ENCODE measurements around the gene PACSIN2.

The PACSIN2 gene

GRCh38 chr22:42946546-42947198 lies 68.3 kb downstream of the PACSIN2 start:
- no peak overlapping the region for H3K4me2 ChIP-seq (ENCODE audit: low read length)
- H3K36me3 ChIP-seq (ENCODE audit: control insufficient read depth, low read length) = 0 out of 2 replicates have a peak, but pooled peaks cover 6% of the 10 kb centered on the region

GRCh38 chr22:42945736-42946135 lies 69.2 kb downstream of the PACSIN2 start:
- Histone ChIP-seq H3K9me3 (ENCODE audit: control insufficient read depth, insufficient read depth, low read length) (no peaks in the 10 kb centered on the region), H3K36me3 (ENCODE audit: control insufficient read depth, low read length) (0 out of 2 replicates have a peak, but pooled peaks cover 6% of the 10 kb centered on the region), H3F3A (ENCODE audit: control insufficient read depth, insufficient read depth) (no peaks in the 10 kb centered on the region; the same call in 1 of the 2 replicates), H3K27ac (ENCODE audit: low read depth, low read length) (no peak overlapping the region), H3K4me2 (ENCODE audit: low read length) (no peak overlapping the region), H3K27me3 (ENCODE audit: control insufficient read depth, low read length) (no peaks in the 10 kb centered on the region), H3K79me2 (ENCODE audit: control insufficient read depth, low read length) (peaks cover 57% of the 10 kb centered on the region), H4K20me1 (ENCODE audit: control insufficient read depth, insufficient read depth, low read depth, low read length) (peaks cover 22% of the 10 kb centered on the region), H3K4me1 (ENCODE audit: control insufficient read depth, low read length) (no peaks in the 10 kb centered on the region), H3K9me2 (replicated peaks; ENCODE audit: control insufficient read depth, low read length) (no peaks in the 10 kb centered on the region), H3K4me3 (ENCODE audit: low read length) (no peak overlapping the region)
- no peak for TF ChIP-seq CTCF (IDR thresholded peaks at IDR 0.05; ENCODE audit: low read depth, low read length, poor library complexity, severe bottlenecking)

More at GRCh38 chr22:42946546-42947198, 68.3 kb downstream of the PACSIN2 start:
- H3F3A ChIP-seq (ENCODE audit: control insufficient read depth, insufficient read depth) = no peaks in the 10 kb centered on the region
- no peak overlapping the region for H3K4me3 ChIP-seq (ENCODE audit: low read length)
- H3K27ac ChIP-seq (ENCODE audit: low read depth, low read length) = no peak overlapping the region
- H3K9me3 ChIP-seq (ENCODE audit: control insufficient read depth, insufficient read depth, low read length) = no peaks in the 10 kb centered on the region
- TF ChIP-seq CTCF (IDR thresholded peaks at IDR 0.05; ENCODE audit: low read depth, low read length, poor library complexity, severe bottlenecking) (no peak), EZH2phosphoT487 (IDR thresholded peaks at IDR 0.05; ENCODE audit: borderline replicate concordance, low read length) (no peak)
- no peaks in the 10 kb centered on the region for H3K9me2 ChIP-seq (replicated peaks; ENCODE audit: control insufficient read depth, low read length)
- no peaks in the 10 kb centered on the region for H3K4me1 ChIP-seq (ENCODE audit: control insufficient read depth, low read length)
- H3K79me2 ChIP-seq (ENCODE audit: control insufficient read depth, low read length) = peaks cover 63% of the 10 kb centered on the region
- H4K20me1 ChIP-seq (ENCODE audit: control insufficient read depth, insufficient read depth, low read depth, low read length) = peaks cover 22% of the 10 kb centered on the region
- H3K27me3 ChIP-seq (ENCODE audit: control insufficient read depth, low read length) = no peaks in the 10 kb centered on the region

- no peaks in the 10 kb centered on the region for H3K9me2 ChIP-seq (replicated peaks; ENCODE audit: control insufficient read depth, low read length)
- TF ChIP-seq CTCF (IDR thresholded peaks at IDR 0.05; ENCODE audit: low read depth, low read length, poor library complexity, severe bottlenecking) (no peak), EZH2phosphoT487 (IDR thresholded peaks at IDR 0.05; ENCODE audit: borderline replicate concordance, low read length) (no peak)
- H3K79me2 ChIP-seq (ENCODE audit: control insufficient read depth, low read length) = peaks cover 53% of the 10 kb centered on the region
- no peaks in the 10 kb centered on the region for H3K27me3 ChIP-seq (ENCODE audit: control insufficient read depth, low read length)
- H3K9me3 ChIP-seq (ENCODE audit: control insufficient read depth, insufficient read depth, low read length) = no peaks in the 10 kb centered on the region
- H3K4me3 ChIP-seq (ENCODE audit: low read length) = no peak overlapping the region
- peaks cover 22% of the 10 kb centered on the region for H4K20me1 ChIP-seq (ENCODE audit: control insufficient read depth, insufficient read depth, low read depth, low read length)
- 0 out of 2 replicates have a peak, but pooled peaks cover 6% of the 10 kb centered on the region for H3K36me3 ChIP-seq (ENCODE audit: control insufficient read depth, low read length)
- H3K4me1 ChIP-seq (ENCODE audit: control insufficient read depth, low read length) = no peaks in the 10 kb centered on the region
- H3F3A ChIP-seq (ENCODE audit: control insufficient read depth, insufficient read depth) = no peaks in the 10 kb centered on the region; the same call in 1 of the 2 replicates
- H3K27ac ChIP-seq (ENCODE audit: low read depth, low read length) = no peak overlapping the region
- H3K4me2 ChIP-seq (ENCODE audit: low read length) = no peak overlapping the region
Observed at GRCh38 chr22:42945027-42945426, 69.9 kb downstream of the PACSIN2 start.

All from DOHH2 (cell line).